Thymus (tissue), 11 donors: ENCODE measurements around the gene ITGA7. TPM values are rescaled to one million over a fixed set of nuclear protein-coding genes. Genes with fewer than 3 reads are reported as not detected.

Experiments
- DNase-seq, 9 donors: peaks; one replicate each; pipeline ENCODE4 v3.0.0-alpha.2; 2013; ENCODE audit warnings: low spot score in 9 of 9, low read depth in 6 of 9, missing footprints in 1 of 9
- H3K27ac ChIP-seq, 2 donors: one replicate each; pipeline ENCODE4 v1.5.1; 2013; ENCODE audit warnings: control low read depth in 1 of 2, low read depth in 1 of 2, low read length in 1 of 2, mild to moderate bottlenecking in 1 of 2, moderate library complexity in 1 of 2
- H3K27me3 ChIP-seq, 2 donors: one replicate each; pipeline ENCODE4 v1.5.1; 2013; ENCODE audit warnings: low read length in 1 of 2; ENCODE audit not compliant: control insufficient read depth in 2 of 2, insufficient read depth in 1 of 2
- H3K36me3 ChIP-seq, 2 donors: one replicate each; pipeline ENCODE4 v1.5.1; 2013; ENCODE audit warnings: low read length in 1 of 2, mild to moderate bottlenecking in 1 of 2, moderate library complexity in 1 of 2; ENCODE audit not compliant: control insufficient read depth in 2 of 2, insufficient read depth in 2 of 2
- H3K4me1 ChIP-seq, 2 donors: one replicate each; pipeline ENCODE4 v1.5.1; 2013; ENCODE audit warnings: low read length in 2 of 2; ENCODE audit not compliant: control insufficient read depth in 2 of 2, insufficient read depth in 2 of 2
- H3K4me3 ChIP-seq, 2 donors: one replicate each; pipeline ENCODE4 v1.5.1; 2013; ENCODE audit warnings: low read length in 2 of 2, control low read depth in 1 of 2, mild to moderate bottlenecking in 1 of 2
- H3K9me3 ChIP-seq, 2 donors: one replicate each; pipeline ENCODE4 v1.5.1; 2013; ENCODE audit warnings: low read length in 1 of 2, mild to moderate bottlenecking in 1 of 2; ENCODE audit not compliant: control insufficient read depth in 2 of 2, insufficient read depth in 1 of 2
- WGBS: extraction: QIAGEN DNeasy Blood & Tissue Kit; methylation state at CpG from one replicate; pipeline ENCODE4 v1.1.7; 2013; 5-methylcytosine and 5-hydroxymethylcytosine counted together
- polyA plus RNA-seq: library from polyadenylated mRNA; stranded (reverse); fragments of 200-250 nt; gene quantifications from one replicate; pipeline ENCODE4 v1.2.3, GENCODE V29; 2013
- total RNA-seq: library from RNA; stranded (reverse); fragments of 120-200 nt; gene quantifications from one replicate; pipeline ENCODE4 v1.2.4, GENCODE V29; 2013
- donor health status: healthy.

Gene ITGA7
- total and polyA plus RNA-seq, 2 donors, result 2.8 to 18.7 TPM

DNA sequence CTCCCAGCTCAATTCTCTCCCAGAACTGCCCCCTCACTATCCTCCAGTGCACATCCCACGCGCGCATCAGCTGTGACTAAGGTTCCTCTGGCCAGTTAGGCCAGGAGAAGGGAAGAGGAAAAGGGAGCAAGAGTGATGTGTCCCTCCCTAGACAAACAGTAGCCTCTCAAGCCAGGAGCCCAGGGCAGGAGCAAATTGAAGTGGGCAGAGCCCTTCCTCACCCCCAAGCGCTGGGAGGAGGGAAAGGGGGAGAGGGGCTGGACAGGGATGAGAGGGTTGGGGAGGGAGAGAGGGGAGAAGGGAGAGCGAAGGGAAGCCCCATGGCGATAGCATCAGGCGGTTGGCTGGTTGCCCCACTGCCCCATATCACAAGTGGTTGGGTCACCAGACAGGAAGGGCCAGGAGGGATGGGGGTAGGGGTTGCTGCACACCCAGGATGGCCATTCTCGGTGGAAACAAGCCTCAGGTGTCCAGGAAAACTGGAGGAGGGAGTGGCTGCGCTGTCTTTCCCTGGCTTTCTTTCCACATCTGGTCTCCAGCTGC lies 20.0 kb upstream of the ITGA7 start:
- Histone ChIP-seq H3K27me3 (peaks cover 0 to 12% of the 10 kb centered on the region in 2 donors), H3K9me3 (peaks cover 0 to 6% of the 10 kb centered on the region in 2 donors), H3K36me3 (peaks cover 10 to 20% of the 10 kb centered on the region in 2 donors), H3K27ac (peak overlapping the region; percentile 83 to 91), H3K4me1 (peaks cover 7 to 50% of the 10 kb centered on the region in 2 donors), H3K4me3 (peak overlapping the region; percentile 67 to 73)
- 71% methylated on average over 9 of the region's 9 CpGs for WGBS
- DNase-seq, result no peak

DNA sequence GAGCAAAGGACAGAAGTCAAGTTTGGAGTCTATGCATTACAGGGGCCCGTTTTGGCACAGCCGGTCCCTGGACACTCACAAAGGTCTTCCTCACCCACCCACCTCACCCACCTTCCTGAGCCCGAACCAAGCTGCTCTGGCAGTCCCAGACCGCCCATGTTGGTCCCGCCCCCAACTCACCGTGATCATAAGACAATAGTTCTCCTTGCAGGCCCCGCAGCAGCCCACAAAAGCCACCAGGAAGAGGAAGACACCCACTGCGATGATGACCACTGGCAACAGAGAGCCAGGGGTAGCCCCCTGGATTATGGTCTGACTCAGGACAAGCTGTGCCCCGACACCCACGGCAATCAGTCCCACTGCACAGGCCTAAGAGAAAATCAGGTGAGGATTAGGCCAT lies 19.3 kb upstream of the ITGA7 start:
- H3K27me3 ChIP-seq, result peaks cover 0 to 12% of the 10 kb centered on the region in 2 donors
- peaks cover 0 to 6% of the 10 kb centered on the region in 2 donors for H3K9me3 ChIP-seq
- peaks cover 7 to 50% of the 10 kb centered on the region in 2 donors for H3K4me1 ChIP-seq
- no peak overlapping the region for H3K27ac ChIP-seq
- no peak overlapping the region for H3K4me3 ChIP-seq
- H3K36me3 ChIP-seq, result peaks cover 10 to 20% of the 10 kb centered on the region in 2 donors
- WGBS, result 85% methylated on average over 10 of the region's 10 CpGs
- no peak for DNase-seq

DNA sequence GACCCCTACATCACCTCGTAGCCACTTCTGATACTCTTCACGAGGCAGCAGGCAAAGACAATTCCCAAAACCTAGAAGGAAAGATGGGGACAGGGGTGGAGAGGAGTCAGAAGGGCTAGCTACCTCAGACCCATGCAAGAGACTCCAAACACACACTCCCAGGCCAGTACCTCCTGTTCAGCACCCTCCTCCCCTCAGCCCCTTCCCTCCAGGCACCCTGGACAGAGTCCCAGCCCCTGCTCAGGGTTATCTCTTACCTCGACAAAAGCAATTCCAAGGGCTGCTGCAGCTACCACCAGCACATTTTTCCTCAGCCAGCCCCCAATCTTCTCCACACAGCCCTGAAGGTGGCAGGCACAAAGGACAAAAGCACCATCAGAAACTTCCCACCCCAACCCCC lies 17.9 kb upstream of the ITGA7 start:
- no peak overlapping the region for H3K4me3 ChIP-seq
- peaks cover 0 to 6% of the 10 kb centered on the region in 2 donors for H3K9me3 ChIP-seq
- WGBS, result 90% methylated on average over 3 of the region's 3 CpGs
- peaks cover 0 to 12% of the 10 kb centered on the region in 2 donors for H3K27me3 ChIP-seq
- H3K27ac ChIP-seq, result no peak overlapping the region
- H3K36me3 ChIP-seq, result peaks cover 21% of the 10 kb centered on the region in 2 donors
- no peak for DNase-seq
- H3K4me1 ChIP-seq, result peaks cover 4 to 44% of the 10 kb centered on the region in 2 donors

DNA sequence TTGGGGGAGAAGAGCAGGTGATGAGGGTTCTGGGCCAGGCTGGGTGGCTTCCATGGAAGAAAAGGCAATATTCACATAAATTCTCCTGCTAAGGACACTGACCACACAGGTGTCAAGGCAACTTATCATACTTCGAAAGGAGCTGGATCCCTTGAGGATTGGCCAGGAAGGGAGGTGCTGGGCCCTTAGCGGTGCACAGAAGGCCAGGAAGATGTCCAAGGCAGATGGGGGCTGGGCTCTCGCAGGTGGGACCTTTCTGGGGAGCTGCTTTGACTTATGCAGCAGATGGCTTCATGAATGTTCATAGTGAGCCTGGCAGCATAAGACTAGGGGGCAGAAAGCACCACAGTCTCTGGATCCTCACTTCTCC lies 17.2 kb upstream of the ITGA7 start:
- Histone ChIP-seq H3K4me1 (peaks cover 4 to 39% of the 10 kb centered on the region in 2 donors), H3K4me3 (no peak overlapping the region), H3K9me3 (peaks cover 0 to 6% of the 10 kb centered on the region in 2 donors), H3K27me3 (peaks cover 0 to 12% of the 10 kb centered on the region in 2 donors), H3K36me3 (peaks cover 26 to 27% of the 10 kb centered on the region in 2 donors), H3K27ac (no peak overlapping the region)
- 92% methylated on average over 3 of the region's 3 CpGs for WGBS
- DNase-seq, result no peak

DNA sequence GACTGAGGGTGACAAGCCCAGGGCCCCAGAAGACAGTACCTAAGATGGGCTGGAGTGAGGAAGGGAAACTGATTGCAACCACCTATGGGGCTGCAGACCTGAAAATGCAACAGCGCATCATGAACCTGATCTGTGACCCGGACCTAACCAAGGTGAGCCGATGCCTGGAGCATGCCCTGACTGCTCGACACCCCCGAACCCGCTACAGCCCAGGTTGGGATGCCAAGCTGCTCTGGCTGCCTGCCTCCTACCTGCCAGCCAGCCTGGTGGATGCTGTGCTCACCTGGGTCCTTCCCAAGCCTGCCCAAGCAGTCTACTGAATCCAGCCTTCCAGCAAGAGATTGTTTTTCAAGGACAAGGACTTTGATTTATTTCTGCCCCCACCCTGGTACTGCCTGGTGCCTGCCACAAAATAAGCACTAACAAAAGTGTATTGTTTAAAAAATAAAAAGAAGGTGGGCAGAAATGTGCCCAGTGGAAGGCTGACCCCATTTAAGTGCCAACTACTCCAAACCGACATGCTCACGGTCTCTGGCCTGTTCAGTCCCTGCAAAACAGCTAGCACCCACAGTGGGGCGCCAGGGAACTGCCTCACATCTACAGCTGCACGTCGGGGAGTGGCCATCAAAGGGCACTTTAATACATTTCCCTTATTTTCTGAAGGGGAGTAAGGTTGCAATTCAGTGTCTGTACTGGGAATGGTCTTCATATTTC lies 16.7 kb upstream of the ITGA7 start:
- H3K36me3 ChIP-seq, result peaks cover 27 to 32% of the 10 kb centered on the region in 2 donors
- H3K27me3 ChIP-seq, result peaks cover 0 to 12% of the 10 kb centered on the region in 2 donors
- DNase-seq, result peak in 2 of 9 donors; percentile 60 to 72
- H3K27ac ChIP-seq, result no peak overlapping the region
- H3K4me3 ChIP-seq, result no peak overlapping the region
- 70% methylated on average over 11 of the region's 11 CpGs for WGBS
- peaks cover 0 to 6% of the 10 kb centered on the region in 2 donors for H3K9me3 ChIP-seq
- peaks cover 4 to 39% of the 10 kb centered on the region in 2 donors for H3K4me1 ChIP-seq

DNA sequence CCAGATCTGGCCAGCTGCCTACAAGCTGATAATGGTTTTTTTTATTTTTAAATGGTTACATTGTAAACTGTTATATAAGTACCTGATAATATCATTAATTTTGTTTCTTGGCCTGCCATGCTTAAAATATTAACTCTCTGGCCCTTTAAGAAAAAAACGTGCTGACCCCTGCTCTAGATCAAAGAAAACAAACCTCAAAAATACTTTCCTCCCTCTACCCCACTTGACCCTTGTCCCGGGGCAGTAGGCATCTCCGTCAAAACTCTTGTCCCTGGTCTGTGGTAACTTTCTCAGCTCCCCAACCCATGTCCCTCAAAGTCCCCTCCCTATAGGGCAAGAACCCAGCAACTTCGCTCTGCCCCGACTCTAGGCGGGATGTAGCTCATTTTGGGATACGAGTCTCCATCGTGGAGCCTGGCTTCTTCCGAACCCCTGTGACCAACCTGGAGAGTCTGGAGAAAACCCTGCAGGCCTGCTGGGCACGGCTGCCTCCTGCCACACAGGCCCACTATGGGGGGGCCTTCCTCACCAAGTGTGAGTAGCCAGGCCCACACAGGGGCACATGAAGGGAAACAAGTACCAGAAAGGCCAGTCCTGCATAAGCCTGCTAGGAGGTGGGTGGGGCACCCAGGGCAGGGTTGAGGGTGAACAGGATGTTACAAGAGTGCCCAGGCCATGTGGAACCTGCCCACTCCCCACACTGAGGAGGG lies 16.0 kb upstream of the ITGA7 start:
- WGBS, result 95% methylated on average over 10 of the region's 10 CpGs
- no peak for DNase-seq
- Histone ChIP-seq H3K4me1 (peaks cover 4 to 37% of the 10 kb centered on the region in 2 donors), H3K4me3 (no peak overlapping the region), H3K27me3 (peaks cover 0 to 11% of the 10 kb centered on the region in 2 donors), H3K27ac (no peak overlapping the region), H3K36me3 (peaks cover 33 to 38% of the 10 kb centered on the region in 2 donors), H3K9me3 (peaks cover 0 to 6% of the 10 kb centered on the region in 2 donors)

GRCh38 chr12:55722948-55723347 lies 15.2 kb upstream of the ITGA7 start:
- Histone ChIP-seq H3K4me3 (no peak overlapping the region), H3K27ac (no peak overlapping the region), H3K9me3 (peaks cover 0 to 6% of the 10 kb centered on the region in 2 donors), H3K27me3 (peaks cover 0 to 3% of the 10 kb centered on the region in 2 donors), H3K4me1 (peaks cover 0 to 37% of the 10 kb centered on the region in 2 donors), H3K36me3 (peaks cover 33 to 42% of the 10 kb centered on the region in 2 donors)
- WGBS, result 92% methylated on average over 8 of the region's 8 CpGs
- no peak for DNase-seq

- WGBS, result 95% methylated on average over 14 of the region's 14 CpGs
- no peak overlapping the region for H3K27ac ChIP-seq
- peaks cover 32 to 42% of the 10 kb centered on the region in 2 donors for H3K36me3 ChIP-seq
- no peak for DNase-seq
- peaks cover 8 to 39% of the 10 kb centered on the region in 2 donors for H3K4me1 ChIP-seq
- H3K9me3 ChIP-seq, result peaks cover 0 to 6% of the 10 kb centered on the region in 2 donors
- no peak overlapping the region for H3K4me3 ChIP-seq
- H3K27me3 ChIP-seq, result no peaks in the 10 kb centered on the region
Measured at GRCh38 chr12:55721601-55722213, 14.0 kb upstream of the ITGA7 start.
